IMR-90 (cell line): ENCODE measurements around the gene MCRS1. TPM values are rescaled to one million over a fixed set of nuclear protein-coding genes. Genes with fewer than 3 reads are reported as not detected.

Experiments used
- ATAC-seq: fragments of 200-7000 bp; cut with Tn5 transposase; 2 replicates; pipeline ENCODE4 v1.9.1; 2020; ENCODE audit warnings: low read depth, mild to moderate bottlenecking, moderate library complexity
- BruUV-seq: library from RNA; stranded (reverse); fragments of 400-500 nt; replicated peaks from 2 replicates; lab custom pipeline; 2021; lab: Mats Ljungman, UMichigan
- CTCF ChIA-PET: fragments of 300-600 bp; formaldehyde crosslinking; extraction: SDS; loops from one replicate; lab custom pipeline; 2021; ENCODE audit warnings: antibody characterized with exemption; lab: Yijun Ruan, JAX
- POLR2A ChIA-PET: fragments of 300-600 bp; sonication (Branson Sonifier 250); formaldehyde crosslinking; loops from one replicate; lab custom pipeline; 2022; ENCODE audit warnings: antibody characterized with exemption; ENCODE audit not compliant: unreplicated experiment; lab: Charles Lee
- DNase-seq: peaks from one replicate; pipeline ENCODE4 v3.0.0; 2013
- H2AFZ ChIP-seq: replicated peaks from 2 replicates; pipeline ENCODE3; 2013; ENCODE audit warnings: low read length, mild to moderate bottlenecking; ENCODE audit not compliant: poor library complexity
- H2AK5ac ChIP-seq: 2 replicates; pipeline ENCODE4 v1.6.1; 2013; ENCODE audit warnings: low read depth, low read length, inconsistent platforms
- H2AK9ac ChIP-seq: replicated peaks from 2 replicates; pipeline ENCODE3; 2013; ENCODE audit warnings: mild to moderate bottlenecking, low read depth, low read length, moderate library complexity; ENCODE audit not compliant: poor library complexity
- H2BK120ac ChIP-seq: 2 replicates; pipeline ENCODE4 v1.6.1; 2013; ENCODE audit warnings: low read depth, low read length, inconsistent platforms
- H2BK15ac ChIP-seq: 3 replicates; pipeline ENCODE4 v1.6.1; 2013; ENCODE audit warnings: low read depth, low read length, inconsistent platforms
- H2BK20ac ChIP-seq: 2 replicates; pipeline ENCODE4 v1.6.1; 2013; ENCODE audit warnings: low read depth, mild to moderate bottlenecking, inconsistent platforms, low read length, moderate library complexity
- H2BK5ac ChIP-seq: 2 replicates; pipeline ENCODE4 v1.6.1; 2013; ENCODE audit warnings: mild to moderate bottlenecking, low read depth, low read length, inconsistent platforms; ENCODE audit not compliant: poor library complexity, severe bottlenecking
- H3K14ac ChIP-seq: replicated peaks from 2 replicates; pipeline ENCODE4 v1.6.1; 2013; ENCODE audit warnings: low read depth, low read length, inconsistent platforms
- H3K18ac ChIP-seq: 2 replicates; pipeline ENCODE4 v1.6.1; 2013; ENCODE audit warnings: low read depth, low read length, control low read depth
- H3K23ac ChIP-seq: 2 replicates; pipeline ENCODE4 v1.6.1; 2013; ENCODE audit warnings: low read depth, low read length, inconsistent platforms
- H3K27ac ChIP-seq: 2 replicates; pipeline ENCODE4 v1.5.1; 2013; ENCODE audit warnings: mild to moderate bottlenecking, control low read depth, low read length; ENCODE audit not compliant: insufficient read depth
- H3K27me3 ChIP-seq: 2 replicates; pipeline ENCODE4 v1.6.1; 2013; ENCODE audit warnings: low read length; ENCODE audit not compliant: control insufficient read depth, insufficient read depth
- H3K36me3 ChIP-seq: 2 replicates; pipeline ENCODE4 v1.6.1; 2013; ENCODE audit warnings: low read length, mixed read lengths; ENCODE audit not compliant: control insufficient read depth, insufficient read depth
- H3K4ac ChIP-seq: 2 replicates; pipeline ENCODE4 v1.6.1; 2013; ENCODE audit warnings: low read depth, low read length, inconsistent platforms
- H3K4me1 ChIP-seq: 2 replicates; pipeline ENCODE4 v1.6.1; 2013; ENCODE audit warnings: low read length, mixed read lengths; ENCODE audit not compliant: control insufficient read depth, insufficient read depth
- H3K4me2 ChIP-seq: 2 replicates; pipeline ENCODE4 v1.6.1; 2013; ENCODE audit warnings: low read depth, mild to moderate bottlenecking, control low read depth, low read length, moderate library complexity
- H3K4me3 ChIP-seq: 2 replicates; pipeline ENCODE4 v1.5.1; 2013; ENCODE audit warnings: low read depth, mild to moderate bottlenecking, control low read depth, low read length, moderate library complexity; ENCODE audit not compliant: insufficient read depth
- H3K56ac ChIP-seq: 2 replicates; pipeline ENCODE4 v1.6.1; 2013; ENCODE audit warnings: low read length, inconsistent platforms; ENCODE audit not compliant: insufficient read depth; ENCODE audit errors: extremely low read depth
- H3K79me1 ChIP-seq, 2 experiments: 2 replicates each; pipeline ENCODE4 v1.6.1; 2013; ENCODE audit warnings: low read length in 2 of 2, inconsistent platforms in 1 of 2, low read depth in 1 of 2
- H3K9ac ChIP-seq: 2 replicates; pipeline ENCODE4 v1.6.1; 2013; ENCODE audit warnings: low read depth, low read length, control low read depth
- H3K9me1 ChIP-seq: 2 replicates; pipeline ENCODE4 v1.6.1; 2013; ENCODE audit warnings: low read length, inconsistent platforms; ENCODE audit not compliant: insufficient read depth
- H3K9me3 ChIP-seq: 2 replicates; pipeline ENCODE4 v1.6.1; 2013; ENCODE audit warnings: low read length; ENCODE audit not compliant: control insufficient read depth, insufficient read depth
- H4K20me1 ChIP-seq: 2 replicates; pipeline ENCODE4 v1.6.1; 2013; ENCODE audit warnings: low read length, inconsistent platforms; ENCODE audit not compliant: insufficient read depth
- H4K5ac ChIP-seq: 2 replicates; pipeline ENCODE4 v1.6.1; 2013; ENCODE audit warnings: mild to moderate bottlenecking, low read depth, low read length, control low read depth
- H4K8ac ChIP-seq, 2 experiments: 2 replicates each; pipeline ENCODE4 v1.6.1; 2013; ENCODE audit warnings: low read depth in 2 of 2, low read length in 2 of 2, control low read depth in 1 of 2, inconsistent platforms in 1 of 2
- H4K91ac ChIP-seq: 2 replicates; pipeline ENCODE4 v1.6.1; 2013; ENCODE audit warnings: low read depth, low read length, inconsistent platforms; ENCODE audit not compliant: insufficient read depth
- BHLHE40 ChIP-seq: fragments of 150-350 bp; IDR thresholded peaks from 2 replicates; pipeline ENCODE4 v1.6.1; 2016; ENCODE audit warnings: mild to moderate bottlenecking, low read depth, low read length
- CEBPB ChIP-seq: IDR thresholded peaks from 2 replicates; pipeline ENCODE4 v1.6.1; 2012; ENCODE audit warnings: low read depth, low read length, improper control_type of control experiment
- CHD1 ChIP-seq: IDR thresholded peaks from 2 replicates; pipeline ENCODE4 v1.6.1; 2012; ENCODE audit warnings: low read depth, low read length, improper control_type of control experiment
- FOS ChIP-seq: fragments of 150-350 bp; IDR thresholded peaks from 2 replicates; pipeline ENCODE4 v1.6.1; 2016; ENCODE audit warnings: low read depth, low read length
- MAFK ChIP-seq: IDR thresholded peaks from 2 replicates; pipeline ENCODE4 v1.6.1; 2012; ENCODE audit warnings: low read depth, low read length, improper control_type of control experiment
- MAZ ChIP-seq: IDR thresholded peaks from 2 replicates; pipeline ENCODE4 v1.6.1; 2012; ENCODE audit warnings: low read depth, mild to moderate bottlenecking, low read length, improper control_type of control experiment, moderate library complexity, borderline replicate concordance
- MXI1 ChIP-seq: IDR thresholded peaks from 2 replicates; pipeline ENCODE4 v1.6.1; 2012; ENCODE audit warnings: low read depth, mild to moderate bottlenecking, low read length, moderate library complexity, borderline replicate concordance
- POLR2A ChIP-seq: IDR thresholded peaks from 2 replicates; pipeline ENCODE4 v1.6.1; 2012; ENCODE audit warnings: mild to moderate bottlenecking, low read depth, low read length
- RAD21 ChIP-seq: IDR thresholded peaks from 2 replicates; pipeline ENCODE4 v1.6.1; 2012; ENCODE audit warnings: low read length, improper control_type of control experiment
- RCOR1 ChIP-seq: IDR thresholded peaks from 2 replicates; pipeline ENCODE4 v1.6.1; 2012; ENCODE audit warnings: mild to moderate bottlenecking, low read length, improper control_type of control experiment; ENCODE audit not compliant: insufficient replicate concordance
- RFX5 ChIP-seq: IDR thresholded peaks from 2 replicates; pipeline ENCODE4 v1.8.0; 2012; ENCODE audit warnings: low read depth, mild to moderate bottlenecking, low read length, moderate library complexity
- SMC3 ChIP-seq: fragments of 150-350 bp; IDR thresholded peaks from 2 replicates; pipeline ENCODE4 v1.6.1; 2016; ENCODE audit warnings: low read depth, mild to moderate bottlenecking, antibody characterized with exemption, low read length, moderate library complexity
- WGBS, 2 experiments: methylation state at CpG; one replicate each; pipeline versions ENCODE4 v1.1.5 to v1.1.7; 2013; ENCODE audit warnings: missing lambda C conversion rate in 2 of 2; ENCODE audit not compliant: insufficient read length in 1 of 2; ENCODE audit errors: extremely low coverage in 2 of 2; 5-methylcytosine and 5-hydroxymethylcytosine counted together
- dilution Hi-C: fragments of 300-500 bp; cut with HindIII; formaldehyde crosslinking; loops from one replicate; pipeline ENCODE4 v1.14.3; 2018; ENCODE audit warnings: low sequenced_read_pairs; ENCODE audit not compliant: unreplicated experiment
- in situ Hi-C: fragments of 300-500 bp; cut with MboI; formaldehyde crosslinking; loops from 3 replicates; pipeline ENCODE4 v1.14.3; 2019; ENCODE audit warnings: low sequenced_read_pairs, inconsistent platforms, mixed read lengths
- intact Hi-C: fragments of 100-400 bp; cut with micrococcal nuclease; formaldehyde crosslinking; loops from 2 replicates; pipeline ENCODE4 v1.10.0; 2022
- polyA plus RNA-seq, 3 experiments: library from polyadenylated mRNA; depleted of rRNA; stranded (reverse); fragments of >200 nt; gene quantifications; 2 replicates each; pipeline ENCODE4 v1.2.3, GENCODE V29; 2012; ENCODE audit warnings: low replicate concordance in 1 of 3
- total RNA-seq: library from RNA; depleted of rRNA; stranded (reverse); fragments of >200 nt; gene quantifications from 2 replicates; pipeline ENCODE4 v1.2.3, GENCODE V29; 2012
- TF ChIP-seq, protein P1 (sequence below): fragments of 150-350 bp; IDR thresholded peaks from 2 replicates; pipeline ENCODE4 v1.6.1; 2016; ENCODE audit warnings: low read depth, mild to moderate bottlenecking, low read length, moderate library complexity, borderline replicate concordance
- TF ChIP-seq, protein P2 (sequence below): fragments of 150-350 bp; IDR thresholded peaks from 2 replicates; pipeline ENCODE4 v1.6.1; 2017; ENCODE audit warnings: mild to moderate bottlenecking, antibody characterized with exemption, low read length, low read depth
- TF ChIP-seq, protein P3 (sequence below): conservative IDR thresholded peaks from 2 replicates; pipeline ENCODE4 v1.5.1; 2012; ENCODE audit warnings: mild to moderate bottlenecking, low read depth, low read length, improper control_type of control experiment

Gene MCRS1
- total and polyA plus RNA-seq, 2 of the 4 experiments (the other 2 are of a cell fraction): 72.9 to 73.2 TPM

DNA sequence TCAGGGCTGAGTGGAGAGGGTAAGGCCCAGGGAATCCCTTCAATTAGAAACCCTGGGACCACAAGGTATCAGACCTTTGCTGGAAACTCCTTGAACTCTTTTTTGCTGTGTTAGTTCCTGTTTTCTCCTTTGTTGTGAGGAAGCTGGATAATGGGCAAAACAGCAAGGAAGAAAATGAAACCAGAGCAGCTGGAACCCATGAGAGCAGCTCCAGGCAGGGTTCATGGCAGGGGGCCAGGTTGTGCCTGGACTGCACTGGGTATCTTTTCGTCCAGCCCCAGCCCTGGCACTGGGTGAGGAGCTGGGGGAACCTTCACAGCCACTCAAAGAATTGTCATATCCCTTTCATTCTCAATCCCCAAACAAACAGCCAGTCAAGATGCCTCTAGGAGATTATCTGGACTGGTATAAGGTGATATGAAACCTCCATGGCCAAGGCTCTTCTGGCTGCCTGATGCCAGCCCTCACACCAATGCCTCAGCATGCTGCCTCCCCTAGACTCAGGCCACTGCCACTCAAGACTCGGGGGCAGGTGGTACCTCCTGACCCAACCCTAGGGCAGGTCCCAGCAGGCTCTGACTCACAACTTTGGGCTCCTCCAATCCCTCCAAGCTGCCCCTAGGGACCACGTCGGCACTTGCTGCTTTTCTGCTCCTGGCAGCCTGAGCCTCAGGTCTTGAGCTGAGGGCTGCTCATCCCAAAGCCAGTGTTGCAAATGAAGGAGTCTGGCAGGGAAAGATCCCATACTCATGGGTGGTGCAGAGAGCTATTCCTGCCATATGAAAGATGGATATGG, 21.0 kb upstream of the MCRS1 start:
- Histone ChIP-seq H2BK20ac (no peak overlapping the region), H2BK120ac (no peak overlapping the region), H3K4ac (no peak overlapping the region), H3K9ac (no peak overlapping the region), H3K27me3 (no peaks in the 10 kb centered on the region), H3K4me1 (no peaks in the 10 kb centered on the region), H3K9me3 (peaks cover 3% of the 10 kb centered on the region; the same call in 1 of the 2 replicates), H3K23ac (no peak overlapping the region; the same call in 1 of the 2 replicates), H3K79me1 (peaks cover 0 to 6% of the 10 kb centered on the region in 2 experiments; a peak in 1 of 4 replicates), H3K27ac (no peak overlapping the region), H2BK15ac (no peak overlapping the region), H4K5ac (no peak overlapping the region), H3K14ac (no peak overlapping the region), H2AK9ac (no peak overlapping the region), H3K18ac (no peak overlapping the region), H3K36me3 (peaks cover 2% of the 10 kb centered on the region; the same call in 1 of the 2 replicates), H3K4me3 (no peak overlapping the region), H3K56ac (no peak overlapping the region), H4K8ac (no peak overlapping the region), H3K4me2 (no peak overlapping the region), H3K9me1 (peaks cover 8% of the 10 kb centered on the region; the same call in 1 of the 2 replicates), H2AFZ (peak overlapping the region; percentile 68), H4K20me1 (no peaks in the 10 kb centered on the region), H4K91ac (no peak overlapping the region), H2BK5ac (no peak overlapping the region), H2AK5ac (no peak overlapping the region)
- in situ Hi-C loops (no loop called here), dilution Hi-C loops (no loop called here), intact Hi-C loops (no loop called here)
- ATAC-seq (peak; percentile 21; the same call in 1 of the 2 replicates), DNase-seq (no peak)
- WGBS, 2 experiments: 94% methylated on average over 3 of the region's 4 CpGs; no CpG with 5 or more reads in 1 of the 2 experiments
- ChIA-PET POLR2A (no interaction called here), CTCF (no interaction called here)
- BruUV-seq: no TSS peak
- TF ChIP-seq MAFK (no peak), FOS (no peak), CEBPB (no peak), RFX5 (no peak), SMC3 (no peak), MAZ (no peak), BHLHE40 (no peak), CHD1 (no peak), MXI1 (no peak), POLR2A (no peak), RAD21 (no peak), RCOR1 (no peak)
- TF ChIP-seq, protein P1, sequence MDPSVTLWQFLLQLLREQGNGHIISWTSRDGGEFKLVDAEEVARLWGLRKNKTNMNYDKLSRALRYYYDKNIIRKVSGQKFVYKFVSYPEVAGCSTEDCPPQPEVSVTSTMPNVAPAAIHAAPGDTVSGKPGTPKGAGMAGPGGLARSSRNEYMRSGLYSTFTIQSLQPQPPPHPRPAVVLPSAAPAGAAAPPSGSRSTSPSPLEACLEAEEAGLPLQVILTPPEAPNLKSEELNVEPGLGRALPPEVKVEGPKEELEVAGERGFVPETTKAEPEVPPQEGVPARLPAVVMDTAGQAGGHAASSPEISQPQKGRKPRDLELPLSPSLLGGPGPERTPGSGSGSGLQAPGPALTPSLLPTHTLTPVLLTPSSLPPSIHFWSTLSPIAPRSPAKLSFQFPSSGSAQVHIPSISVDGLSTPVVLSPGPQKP: no peak
- TF ChIP-seq, protein P2, sequence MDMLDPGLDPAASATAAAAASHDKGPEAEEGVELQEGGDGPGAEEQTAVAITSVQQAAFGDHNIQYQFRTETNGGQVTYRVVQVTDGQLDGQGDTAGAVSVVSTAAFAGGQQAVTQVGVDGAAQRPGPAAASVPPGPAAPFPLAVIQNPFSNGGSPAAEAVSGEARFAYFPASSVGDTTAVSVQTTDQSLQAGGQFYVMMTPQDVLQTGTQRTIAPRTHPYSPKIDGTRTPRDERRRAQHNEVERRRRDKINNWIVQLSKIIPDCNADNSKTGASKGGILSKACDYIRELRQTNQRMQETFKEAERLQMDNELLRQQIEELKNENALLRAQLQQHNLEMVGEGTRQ: no peak
- TF ChIP-seq, protein P3, sequence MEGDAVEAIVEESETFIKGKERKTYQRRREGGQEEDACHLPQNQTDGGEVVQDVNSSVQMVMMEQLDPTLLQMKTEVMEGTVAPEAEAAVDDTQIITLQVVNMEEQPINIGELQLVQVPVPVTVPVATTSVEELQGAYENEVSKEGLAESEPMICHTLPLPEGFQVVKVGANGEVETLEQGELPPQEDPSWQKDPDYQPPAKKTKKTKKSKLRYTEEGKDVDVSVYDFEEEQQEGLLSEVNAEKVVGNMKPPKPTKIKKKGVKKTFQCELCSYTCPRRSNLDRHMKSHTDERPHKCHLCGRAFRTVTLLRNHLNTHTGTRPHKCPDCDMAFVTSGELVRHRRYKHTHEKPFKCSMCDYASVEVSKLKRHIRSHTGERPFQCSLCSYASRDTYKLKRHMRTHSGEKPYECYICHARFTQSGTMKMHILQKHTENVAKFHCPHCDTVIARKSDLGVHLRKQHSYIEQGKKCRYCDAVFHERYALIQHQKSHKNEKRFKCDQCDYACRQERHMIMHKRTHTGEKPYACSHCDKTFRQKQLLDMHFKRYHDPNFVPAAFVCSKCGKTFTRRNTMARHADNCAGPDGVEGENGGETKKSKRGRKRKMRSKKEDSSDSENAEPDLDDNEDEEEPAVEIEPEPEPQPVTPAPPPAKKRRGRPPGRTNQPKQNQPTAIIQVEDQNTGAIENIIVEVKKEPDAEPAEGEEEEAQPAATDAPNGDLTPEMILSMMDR: no peak
